ENCODE measurements around the gene LY9. TPM values are rescaled to one million over a fixed set of nuclear protein-coding genes. Genes with fewer than 3 reads are reported as not detected.

LY9 gene
- 1 to 10 TPM; 5.2 to 9.7 TPM for total RNA-seq

- Mint-ChIP-seq H3K9me3 (peaks cover 0 to 7% of the 10 kb centered on the region in 2 donors), H3K36me3 (peaks cover 0 to 8% of the 10 kb centered on the region in 2 donors), H3K27ac (peak within 1 kb of the TSS; percentile 88 to 91)
- ATAC-seq (peak; percentile 89 to 93), DNase-seq (ENCODE audit: low spot score in 2 of 2) (peak; percentile 62 to 82)
Measured at GRCh38 chr1:160795951-160796383, at the start of gene LY9. Gene LY9, plus strand, starts transcription at chr1:160796174. Its CDS starts 14 bp downstream, at chr1:160796188.

DNA sequence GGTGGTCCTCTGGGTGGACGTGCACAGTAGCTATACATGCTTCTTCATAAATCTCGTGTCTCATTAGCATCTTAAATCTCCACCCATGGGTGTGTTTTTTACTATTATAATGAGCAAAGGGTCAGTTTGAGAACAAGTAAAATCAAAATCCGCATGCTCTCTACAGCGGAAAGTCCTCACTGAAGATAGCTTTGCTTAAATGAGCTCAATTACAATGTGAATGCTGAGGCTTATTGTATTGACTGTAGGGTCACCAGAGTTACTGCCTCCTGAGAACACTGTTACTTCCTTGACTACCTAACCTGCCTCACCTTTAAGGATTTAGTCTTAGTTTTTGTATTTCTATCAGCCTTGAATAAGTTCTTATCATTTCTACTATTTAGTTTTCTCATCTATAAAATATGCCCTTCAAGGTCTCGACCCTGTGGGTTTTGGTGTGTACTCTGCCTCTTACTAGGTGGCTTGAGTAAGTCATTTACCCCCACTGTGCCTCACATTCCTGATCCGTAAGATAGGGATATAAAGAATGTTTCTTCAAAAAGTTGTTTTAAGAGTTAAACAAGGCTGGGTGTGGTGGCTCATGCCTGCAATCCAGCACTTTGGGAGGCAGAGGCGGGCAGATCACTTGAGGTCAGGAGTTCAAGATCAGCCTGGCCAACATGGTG lies 49.0 kb upstream of the LY9 start:
- Mint-ChIP-seq H3K36me3 (peaks cover 48 to 64% of the 10 kb centered on the region in 2 donors), H3K9me3 (peaks cover 0 to 10% of the 10 kb centered on the region in 2 donors), H3K27ac (no peak overlapping the region)
- no peak for DNase-seq (ENCODE audit: low spot score in 2 of 2)
- ATAC-seq: no peak

GRCh38 chr1:160747717-160748116 lies 48.3 kb upstream of the LY9 start:
- H3K27ac Mint-ChIP-seq: peak overlapping the region; percentile 3 to 48
- ATAC-seq (no peak), DNase-seq (ENCODE audit: low spot score in 2 of 2) (no peak)
- peaks cover 48 to 66% of the 10 kb centered on the region in 2 donors for H3K36me3 Mint-ChIP-seq
- peaks cover 0 to 10% of the 10 kb centered on the region in 2 donors for H3K9me3 Mint-ChIP-seq

GRCh38 chr1:160748181-160748877 lies 47.6 kb upstream of the LY9 start:
- H3K27ac Mint-ChIP-seq: peak overlapping the region; percentile 48 to 57
- peaks cover 48 to 66% of the 10 kb centered on the region in 2 donors for H3K36me3 Mint-ChIP-seq
- ATAC-seq (no peak), DNase-seq (ENCODE audit: low spot score in 2 of 2) (no peak)
- H3K9me3 Mint-ChIP-seq: peaks cover 0 to 7% of the 10 kb centered on the region in 2 donors

- Mint-ChIP-seq H3K36me3 (peaks cover 53 to 67% of the 10 kb centered on the region in 2 donors), H3K27ac (peak overlapping the region in 1 of 2 donors; percentile 48), H3K9me3 (peaks cover 3 to 5% of the 10 kb centered on the region in 2 donors)
- DNase-seq (ENCODE audit: low spot score in 2 of 2): no peak
- ATAC-seq: no peak
Measured at GRCh38 chr1:160748878-160749269, 47.1 kb upstream of the LY9 start.

DNA sequence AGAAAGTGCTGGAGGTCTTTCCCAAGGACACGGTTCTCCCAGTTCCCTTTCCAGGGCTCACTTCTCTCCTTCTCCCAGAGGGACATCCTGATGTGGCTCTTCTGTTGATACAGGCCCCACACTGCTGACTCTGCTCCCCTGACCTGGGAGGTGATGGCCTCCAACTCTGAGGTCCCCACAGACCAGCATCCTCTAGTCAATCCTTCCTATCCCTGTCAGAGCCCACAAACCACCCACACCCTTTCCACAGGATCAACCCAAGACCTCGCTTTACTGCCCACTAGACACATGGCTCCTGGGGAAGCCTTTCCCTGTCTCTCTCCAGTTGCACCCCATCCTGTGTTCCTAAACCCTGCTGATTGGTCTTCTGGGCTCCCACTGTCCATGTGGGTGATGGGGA lies 45.4 kb upstream of the LY9 start:
- DNase-seq (ENCODE audit: low spot score in 2 of 2) (peak in 1 of 2 donors; percentile 61), ATAC-seq (peak in 1 of 2 donors; percentile 57)
- Mint-ChIP-seq H3K9me3 (peaks cover 3 to 4% of the 10 kb centered on the region in 2 donors), H3K36me3 (peaks cover 52 to 63% of the 10 kb centered on the region in 2 donors), H3K27ac (peak overlapping the region; percentile 84)

GRCh38 chr1:160752406-160752805 lies 43.6 kb upstream of the LY9 start:
- ATAC-seq (no peak), DNase-seq (ENCODE audit: low spot score in 2 of 2) (no peak)
- peaks cover 8 to 19% of the 10 kb centered on the region in 2 donors for H3K9me3 Mint-ChIP-seq
- H3K27ac Mint-ChIP-seq: peak overlapping the region; percentile 66 to 84
- H3K36me3 Mint-ChIP-seq: peaks cover 52 to 78% of the 10 kb centered on the region in 2 donors

- H3K9me3 Mint-ChIP-seq: peaks cover 8 to 19% of the 10 kb centered on the region in 2 donors
Measured at GRCh38 chr1:160752924-160753323, 43.0 kb upstream of the LY9 start.

GRCh38 chr1:160753594-160753993 lies 42.4 kb upstream of the LY9 start:
- ATAC-seq: no peak
- no peak for DNase-seq (ENCODE audit: low spot score in 2 of 2)
- Mint-ChIP-seq H3K9me3 (peaks cover 8 to 19% of the 10 kb centered on the region in 2 donors), H3K36me3 (peaks cover 43 to 73% of the 10 kb centered on the region in 2 donors), H3K27ac (no peak overlapping the region)

More at GRCh38 chr1:160752924-160753323, 43.0 kb upstream of the LY9 start:
- ATAC-seq (no peak), DNase-seq (ENCODE audit: low spot score in 2 of 2) (no peak)
- Mint-ChIP-seq H3K36me3 (peaks cover 49 to 78% of the 10 kb centered on the region in 2 donors), H3K27ac (peak overlapping the region in 1 of 2 donors; percentile 66)

DNA sequence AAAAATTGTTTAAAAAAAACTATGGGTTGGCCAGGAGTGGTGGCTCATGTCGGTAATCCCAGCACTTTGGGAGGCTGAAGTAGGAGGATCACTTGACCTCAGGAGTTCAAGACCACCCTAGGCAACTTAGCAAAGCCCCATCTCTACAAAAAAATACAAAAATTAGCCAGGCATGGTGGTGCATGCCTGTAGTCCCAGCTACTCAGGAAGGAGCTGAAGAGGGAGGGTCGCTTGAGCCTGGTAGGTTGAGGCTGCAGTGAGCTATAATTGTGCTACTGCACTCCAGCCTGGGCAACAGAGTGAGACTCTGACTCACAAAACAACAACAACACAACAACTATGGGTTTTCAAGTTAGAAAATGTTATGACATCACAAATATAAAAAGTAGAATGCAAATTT lies 40.5 kb upstream of the LY9 start:
- peak overlapping the region; percentile 22 to 42 for H3K27ac Mint-ChIP-seq
- peaks cover 31 to 59% of the 10 kb centered on the region in 2 donors for H3K36me3 Mint-ChIP-seq
- no peak for ATAC-seq

DNA sequence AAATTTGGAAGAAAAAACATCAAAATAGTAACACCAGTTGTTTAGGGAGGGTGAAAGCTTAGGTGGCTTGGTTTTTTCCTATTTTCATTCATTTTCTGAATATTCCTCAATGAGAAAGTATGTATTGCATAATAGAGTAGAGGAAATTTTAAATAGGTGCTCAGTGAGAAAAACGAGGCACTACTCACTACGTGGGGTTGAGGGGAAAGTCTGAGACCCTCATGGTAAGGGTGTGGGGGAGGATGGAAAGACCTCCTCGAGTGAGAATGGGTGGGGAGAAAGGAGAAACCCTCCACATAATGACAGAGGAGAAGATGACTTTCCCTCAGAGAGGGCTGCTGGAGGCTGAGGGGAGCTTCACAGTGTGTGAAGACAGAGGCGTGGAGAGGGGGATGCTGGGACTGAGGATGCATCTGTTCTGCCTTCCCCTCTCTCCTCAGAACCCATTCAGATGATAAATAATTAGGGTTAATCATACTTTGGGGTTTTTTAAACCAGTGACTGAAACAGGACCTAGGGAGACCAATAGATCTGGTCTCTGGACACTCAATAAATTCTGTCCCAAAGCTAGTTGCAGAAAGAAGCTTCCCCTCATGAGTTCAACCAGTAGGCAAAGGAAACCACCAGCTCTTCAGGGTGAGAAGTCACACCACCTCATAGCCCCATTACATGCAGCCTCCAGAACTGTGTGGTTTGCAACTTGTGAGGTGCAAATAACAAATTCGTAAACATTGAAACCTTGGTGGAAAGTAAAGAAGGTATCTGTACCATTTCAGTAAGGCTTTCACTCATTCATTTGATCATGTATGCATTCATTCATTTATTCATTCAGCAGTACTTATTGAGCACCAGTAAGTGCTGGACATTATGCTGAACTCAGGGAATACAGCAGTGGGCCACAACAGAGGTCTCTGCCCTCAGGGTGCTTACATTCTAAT lies 39.8 kb upstream of the LY9 start:
- DNase-seq (ENCODE audit: low spot score in 2 of 2): no peak
- Mint-ChIP-seq H3K27ac (peak overlapping the region; percentile 22 to 42), H3K36me3 (peaks cover 24 to 52% of the 10 kb centered on the region in 2 donors), H3K9me3 (peaks cover 11 to 26% of the 10 kb centered on the region in 2 donors)
- peak; percentile 46 to 65 for ATAC-seq

More for the DNA sequence above, 40.5 kb upstream of the LY9 start:
- H3K9me3 Mint-ChIP-seq: peaks cover 9 to 22% of the 10 kb centered on the region in 2 donors
- no peak for DNase-seq (ENCODE audit: low spot score in 2 of 2)

DNA sequence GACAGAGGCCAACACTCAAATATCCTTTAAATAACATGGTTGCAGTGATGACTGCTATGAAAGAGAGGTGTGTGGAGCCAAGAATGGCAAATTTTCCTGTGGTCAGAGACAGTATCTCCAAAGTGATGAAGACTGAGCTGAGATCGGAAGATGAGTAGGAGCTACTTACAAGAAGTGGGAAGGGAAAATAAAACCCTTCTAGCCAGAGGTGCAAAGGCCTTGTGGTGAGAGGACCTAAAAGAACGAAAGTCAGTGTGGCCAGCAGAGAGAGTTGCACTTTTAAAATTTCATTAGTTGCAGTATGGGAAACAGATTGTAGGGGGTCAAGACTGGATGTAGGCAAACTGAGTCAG lies 39.1 kb upstream of the LY9 start:
- peaks cover 19 to 52% of the 10 kb centered on the region in 2 donors for H3K36me3 Mint-ChIP-seq
- peaks cover 17 to 32% of the 10 kb centered on the region in 2 donors for H3K9me3 Mint-ChIP-seq
- DNase-seq (ENCODE audit: low spot score in 2 of 2): no peak
- ATAC-seq: peak in 1 of 2 donors; percentile 55
- H3K27ac Mint-ChIP-seq: peak overlapping the region in 1 of 2 donors; percentile 42

DNA sequence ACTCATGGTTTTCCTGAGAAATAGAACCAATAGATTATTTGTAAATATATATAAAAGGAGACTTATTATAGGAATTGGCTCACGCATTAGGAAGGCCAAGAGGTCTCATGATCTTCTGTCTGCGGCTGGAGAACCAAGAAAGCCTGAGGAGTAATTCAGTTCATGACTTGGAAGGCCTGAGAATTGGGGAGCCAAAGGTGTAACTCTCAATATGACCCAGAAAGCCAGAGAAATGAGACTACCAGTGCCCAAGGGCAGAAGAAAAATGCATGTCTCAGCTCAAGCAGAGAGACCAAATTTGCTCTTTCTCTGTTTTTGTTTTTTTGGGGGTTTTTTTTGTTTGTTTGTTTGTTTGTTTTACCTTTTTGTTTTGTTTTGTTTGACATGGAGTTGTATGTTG lies 37.5 kb upstream of the LY9 start:
- H3K36me3 Mint-ChIP-seq: peaks cover 2 to 37% of the 10 kb centered on the region in 2 donors
- peaks cover 18 to 33% of the 10 kb centered on the region in 2 donors for H3K9me3 Mint-ChIP-seq
- no peak overlapping the region for H3K27ac Mint-ChIP-seq
- ATAC-seq (peak in 1 of 2 donors; percentile 54), DNase-seq (ENCODE audit: low spot score in 2 of 2) (no peak)

DNA sequence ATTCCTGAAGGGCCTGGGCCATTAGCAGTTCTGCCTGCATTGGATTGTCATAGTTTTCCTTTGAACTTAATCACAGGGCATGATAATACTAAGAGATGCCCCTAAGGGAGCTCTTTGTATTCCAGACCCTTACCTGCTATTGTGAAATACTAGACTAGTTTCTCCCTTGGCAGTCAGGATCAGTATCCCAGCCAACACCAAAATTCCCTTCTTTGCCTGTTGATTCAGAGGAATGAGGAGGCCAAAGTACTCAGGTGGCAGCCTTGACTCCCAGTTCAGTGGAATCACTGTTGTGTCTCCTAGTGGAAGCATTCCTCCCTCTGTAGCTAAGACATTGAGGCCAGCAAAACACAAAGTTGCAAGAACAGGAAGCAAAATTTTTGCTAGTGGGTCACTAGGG lies 36.2 kb upstream of the LY9 start:
- H3K36me3 Mint-ChIP-seq: peaks cover 0 to 25% of the 10 kb centered on the region in 2 donors
- H3K27ac Mint-ChIP-seq: no peak overlapping the region
- peaks cover 18 to 29% of the 10 kb centered on the region in 2 donors for H3K9me3 Mint-ChIP-seq
- ATAC-seq (no peak), DNase-seq (ENCODE audit: low spot score in 2 of 2) (no peak)

GRCh38 chr1:160761046-160761445 lies 34.9 kb upstream of the LY9 start:
- DNase-seq (ENCODE audit: low spot score in 2 of 2): no peak

DNA sequence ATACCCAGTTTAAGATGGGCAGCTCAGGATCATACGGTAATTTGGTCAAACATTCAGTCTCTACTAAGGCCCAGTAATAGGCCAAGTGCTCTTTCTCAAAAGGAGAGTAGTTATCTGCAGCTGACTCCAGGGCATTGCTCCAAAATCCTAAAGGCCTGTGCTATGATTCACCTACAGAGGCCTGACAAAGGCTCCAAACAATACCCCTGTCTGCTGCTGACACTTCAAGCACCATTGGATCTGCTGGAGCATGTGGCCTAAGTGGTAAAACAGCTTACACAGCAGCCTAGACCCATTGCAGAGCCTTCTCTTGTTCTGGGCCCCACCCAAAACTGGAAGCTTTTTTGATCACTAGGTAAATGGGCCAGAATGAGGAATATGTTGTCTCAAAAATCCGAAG lies 34.1 kb upstream of the LY9 start:
- H3K27ac Mint-ChIP-seq: no peak overlapping the region
- H3K36me3 Mint-ChIP-seq: peaks cover 5 to 22% of the 10 kb centered on the region in 2 donors
- DNase-seq (ENCODE audit: low spot score in 2 of 2) (no peak), ATAC-seq (no peak)
- H3K9me3 Mint-ChIP-seq: peaks cover 17 to 21% of the 10 kb centered on the region in 2 donors

More at GRCh38 chr1:160761046-160761445, 34.9 kb upstream of the LY9 start:
- Mint-ChIP-seq H3K36me3 (peaks cover 0 to 25% of the 10 kb centered on the region in 2 donors), H3K9me3 (peaks cover 18 to 25% of the 10 kb centered on the region in 2 donors), H3K27ac (no peak overlapping the region)
- ATAC-seq: peak in 1 of 2 donors; percentile 24
